Measurements from ENCODE around the gene MIB2. TPM values are rescaled to one million over a fixed set of nuclear protein-coding genes. Genes with fewer than 3 reads are reported as not detected.

Gene MIB2
- total and polyA plus RNA-seq, 2 donors (not counting 1 experiment from before 2014, with no cell fraction given) = 94.0 to 95.9 TPM

GRCh38 chr1:1582585-1583346 is 32.5 kb upstream of the MIB2 start:
- H3K36me3 ChIP-seq (replicated peaks in 1 of 2; ENCODE audit: control extremely low read depth in 1 of 2, control insufficient read depth in 1 of 2, extremely low read depth in 1 of 2, insufficient read depth in 2 of 2, low read length in 1 of 2) = no peaks in the 10 kb centered on the region
- no peak overlapping the region for H3K4me3 ChIP-seq (ENCODE audit: control extremely low read depth in 1 of 5, extremely low read depth in 1 of 5, insufficient read depth in 1 of 5, low read depth in 2 of 5, low read length in 4 of 5)
- peaks cover 0 to 17% (median 3%) of the 10 kb centered on the region in 4 experiments for H3K27me3 ChIP-seq (replicated peaks in 1 of 4; ENCODE audit: control extremely low read depth in 1 of 4, control insufficient read depth in 3 of 4, insufficient read depth in 4 of 4, low read length in 3 of 4)
- H3K27ac ChIP-seq (ENCODE audit: low read length in 2 of 2) = no peak overlapping the region
- no peak overlapping the region for H3K27ac Mint-ChIP-seq
- peaks cover 16% of the 10 kb centered on the region for H3K27me3 Mint-ChIP-seq
- H3K4me1 Mint-ChIP-seq = no peaks in the 10 kb centered on the region
- ATAC-seq (ENCODE audit: low read depth) (no peak), DNase-seq (no peak)
- no peaks in the 10 kb centered on the region for H3K4me1 ChIP-seq (ENCODE audit: control insufficient read depth in 2 of 2, insufficient read depth in 2 of 2, low read length in 2 of 2)
- intact Hi-C loops (cut with micrococcal nuclease) = no loop called here
- no peak overlapping the region for H2AFZ ChIP-seq (ENCODE audit: insufficient read depth, low read depth, low read length, poor library complexity, severe bottlenecking)
- ChIA-PET CTCF (no interaction called here), POLR2A (no interaction called here)
- H3K9me3 Mint-ChIP-seq (ENCODE audit: insufficient read depth) = no peaks in the 10 kb centered on the region
- H3K79me2 ChIP-seq (ENCODE audit: control insufficient read depth, insufficient read depth, low read length) = no peaks in the 10 kb centered on the region
- H3K9me3 ChIP-seq (ENCODE audit: control extremely low read depth in 1 of 3, control insufficient read depth in 2 of 3, insufficient read depth in 1 of 3, low read length in 2 of 3) = no peaks in the 10 kb centered on the region
- H4K20me1 ChIP-seq (ENCODE audit: control insufficient read depth, insufficient read depth, low read length, poor library complexity, severe bottlenecking) = no peaks in the 10 kb centered on the region
- 83% methylated on average over 8 of the region's 9 CpGs for WGBS (ENCODE audit: insufficient coverage)
- H3K4me2 ChIP-seq (replicated peaks; ENCODE audit: low read depth, low read length, poor library complexity, severe bottlenecking) = no peak overlapping the region
- no peak overlapping the region for H3K9ac ChIP-seq (ENCODE audit: low read length)
- no peak overlapping the region for H3K4me3 Mint-ChIP-seq
- no peak for TF ChIP-seq CTCF (IDR thresholded peaks at IDR 0.05)
- TF ChIP-seq EZH2 (IDR thresholded peaks at IDR 0.05; ENCODE audit: borderline replicate concordance, insufficient read depth, low read depth, low read length, poor library complexity, severe bottlenecking) = no peak

GRCh38 chr1:1583347-1584010 is 31.8 kb upstream of the MIB2 start:
- Histone ChIP-seq H3K4me3 (ENCODE audit: control extremely low read depth in 1 of 5, extremely low read depth in 1 of 5, insufficient read depth in 1 of 5, low read depth in 2 of 5, low read length in 4 of 5) (no peak overlapping the region), H3K4me2 (replicated peaks; ENCODE audit: low read depth, low read length, poor library complexity, severe bottlenecking) (no peak overlapping the region), H4K20me1 (ENCODE audit: control insufficient read depth, insufficient read depth, low read length, poor library complexity, severe bottlenecking) (no peaks in the 10 kb centered on the region), H3K79me2 (ENCODE audit: control insufficient read depth, insufficient read depth, low read length) (no peaks in the 10 kb centered on the region), H3K9me3 (ENCODE audit: control extremely low read depth in 1 of 3, control insufficient read depth in 2 of 3, insufficient read depth in 1 of 3, low read length in 2 of 3) (no peaks in the 10 kb centered on the region), H3K9ac (ENCODE audit: low read length) (no peak overlapping the region), H2AFZ (ENCODE audit: insufficient read depth, low read depth, low read length, poor library complexity, severe bottlenecking) (no peak overlapping the region), H3K36me3 (replicated peaks in 1 of 2; ENCODE audit: control extremely low read depth in 1 of 2, control insufficient read depth in 1 of 2, extremely low read depth in 1 of 2, insufficient read depth in 2 of 2, low read length in 1 of 2) (no peaks in the 10 kb centered on the region), H3K4me1 (ENCODE audit: control insufficient read depth in 2 of 2, insufficient read depth in 2 of 2, low read length in 2 of 2) (no peaks in the 10 kb centered on the region), H3K27ac (ENCODE audit: low read length in 2 of 2) (no peak overlapping the region), H3K27me3 (replicated peaks in 1 of 4; ENCODE audit: control extremely low read depth in 1 of 4, control insufficient read depth in 3 of 4, insufficient read depth in 4 of 4, low read length in 3 of 4) (peaks cover 0 to 16% (median 3%) of the 10 kb centered on the region in 4 experiments)
- ChIA-PET CTCF (no interaction called here), POLR2A (no interaction called here)
- Mint-ChIP-seq H3K4me1 (no peaks in the 10 kb centered on the region), H3K9me3 (ENCODE audit: insufficient read depth) (no peaks in the 10 kb centered on the region), H3K27ac (no peak overlapping the region), H3K4me3 (no peak overlapping the region), H3K27me3 (peaks cover 18% of the 10 kb centered on the region)
- no peak for DNase-seq
- intact Hi-C loops (cut with micrococcal nuclease) = no loop called here
- no peak for ATAC-seq (ENCODE audit: low read depth)
- 89% methylated on average over 18 of the region's 23 CpGs for WGBS (ENCODE audit: insufficient coverage)
- TF ChIP-seq EZH2 (IDR thresholded peaks at IDR 0.05; ENCODE audit: borderline replicate concordance, insufficient read depth, low read depth, low read length, poor library complexity, severe bottlenecking) = no peak
- TF ChIP-seq CTCF (IDR thresholded peaks at IDR 0.05) = no peak

Data from B cell (primary cell).